IMR-90 (cell line): ENCODE results near the gene INPP4A. TPM values are rescaled to one million over a fixed set of nuclear protein-coding genes. Genes with fewer than 3 reads are reported as not detected.

Source experiments
- ATAC-seq: fragments of 200-7000 bp; cut with Tn5 transposase; 2 replicates; pipeline ENCODE4 v1.9.1; 2020; ENCODE audit warnings: low read depth, mild to moderate bottlenecking, moderate library complexity
- BruUV-seq: library from RNA; stranded (reverse); fragments of 400-500 nt; replicated peaks from 2 replicates; lab custom pipeline; 2021; lab: Mats Ljungman, UMichigan
- CTCF ChIA-PET: fragments of 300-600 bp; formaldehyde crosslinking; extraction: SDS; loops from one replicate; lab custom pipeline; 2021; ENCODE audit warnings: antibody characterized with exemption; lab: Yijun Ruan, JAX
- POLR2A ChIA-PET: fragments of 300-600 bp; sonication (Branson Sonifier 250); formaldehyde crosslinking; loops from one replicate; lab custom pipeline; 2022; ENCODE audit warnings: antibody characterized with exemption; ENCODE audit not compliant: unreplicated experiment; lab: Charles Lee
- DNase-seq: peaks from one replicate; pipeline ENCODE4 v3.0.0; 2013
- H2AFZ ChIP-seq: replicated peaks from 2 replicates; pipeline ENCODE3; 2013; ENCODE audit warnings: low read length, mild to moderate bottlenecking; ENCODE audit not compliant: poor library complexity
- H2AK5ac ChIP-seq: 2 replicates; pipeline ENCODE4 v1.6.1; 2013; ENCODE audit warnings: low read depth, low read length, inconsistent platforms
- H2AK9ac ChIP-seq: replicated peaks from 2 replicates; pipeline ENCODE3; 2013; ENCODE audit warnings: mild to moderate bottlenecking, low read depth, low read length, moderate library complexity; ENCODE audit not compliant: poor library complexity
- H2BK120ac ChIP-seq: 2 replicates; pipeline ENCODE4 v1.6.1; 2013; ENCODE audit warnings: low read depth, low read length, inconsistent platforms
- H2BK15ac ChIP-seq: 3 replicates; pipeline ENCODE4 v1.6.1; 2013; ENCODE audit warnings: low read depth, low read length, inconsistent platforms
- H2BK20ac ChIP-seq: 2 replicates; pipeline ENCODE4 v1.6.1; 2013; ENCODE audit warnings: low read depth, mild to moderate bottlenecking, inconsistent platforms, low read length, moderate library complexity
- H2BK5ac ChIP-seq: 2 replicates; pipeline ENCODE4 v1.6.1; 2013; ENCODE audit warnings: mild to moderate bottlenecking, low read depth, low read length, inconsistent platforms; ENCODE audit not compliant: poor library complexity, severe bottlenecking
- H3K14ac ChIP-seq: replicated peaks from 2 replicates; pipeline ENCODE4 v1.6.1; 2013; ENCODE audit warnings: low read depth, low read length, inconsistent platforms
- H3K18ac ChIP-seq: 2 replicates; pipeline ENCODE4 v1.6.1; 2013; ENCODE audit warnings: low read depth, low read length, control low read depth
- H3K23ac ChIP-seq: 2 replicates; pipeline ENCODE4 v1.6.1; 2013; ENCODE audit warnings: low read depth, low read length, inconsistent platforms
- H3K27ac ChIP-seq: 2 replicates; pipeline ENCODE4 v1.5.1; 2013; ENCODE audit warnings: mild to moderate bottlenecking, control low read depth, low read length; ENCODE audit not compliant: insufficient read depth
- H3K27me3 ChIP-seq: 2 replicates; pipeline ENCODE4 v1.6.1; 2013; ENCODE audit warnings: low read length; ENCODE audit not compliant: control insufficient read depth, insufficient read depth
- H3K36me3 ChIP-seq: 2 replicates; pipeline ENCODE4 v1.6.1; 2013; ENCODE audit warnings: low read length, mixed read lengths; ENCODE audit not compliant: control insufficient read depth, insufficient read depth
- H3K4ac ChIP-seq: 2 replicates; pipeline ENCODE4 v1.6.1; 2013; ENCODE audit warnings: low read depth, low read length, inconsistent platforms
- H3K4me1 ChIP-seq: 2 replicates; pipeline ENCODE4 v1.6.1; 2013; ENCODE audit warnings: low read length, mixed read lengths; ENCODE audit not compliant: control insufficient read depth, insufficient read depth
- H3K4me2 ChIP-seq: 2 replicates; pipeline ENCODE4 v1.6.1; 2013; ENCODE audit warnings: low read depth, mild to moderate bottlenecking, control low read depth, low read length, moderate library complexity
- H3K4me3 ChIP-seq: 2 replicates; pipeline ENCODE4 v1.5.1; 2013; ENCODE audit warnings: low read depth, mild to moderate bottlenecking, control low read depth, low read length, moderate library complexity; ENCODE audit not compliant: insufficient read depth
- H3K56ac ChIP-seq: 2 replicates; pipeline ENCODE4 v1.6.1; 2013; ENCODE audit warnings: low read length, inconsistent platforms; ENCODE audit not compliant: insufficient read depth; ENCODE audit errors: extremely low read depth
- H3K79me1 ChIP-seq, 2 experiments: 2 replicates each; pipeline ENCODE4 v1.6.1; 2013; ENCODE audit warnings: low read length in 2 of 2, inconsistent platforms in 1 of 2, low read depth in 1 of 2
- H3K9ac ChIP-seq: 2 replicates; pipeline ENCODE4 v1.6.1; 2013; ENCODE audit warnings: low read depth, low read length, control low read depth
- H3K9me1 ChIP-seq: 2 replicates; pipeline ENCODE4 v1.6.1; 2013; ENCODE audit warnings: low read length, inconsistent platforms; ENCODE audit not compliant: insufficient read depth
- H3K9me3 ChIP-seq: 2 replicates; pipeline ENCODE4 v1.6.1; 2013; ENCODE audit warnings: low read length; ENCODE audit not compliant: control insufficient read depth, insufficient read depth
- H4K20me1 ChIP-seq: 2 replicates; pipeline ENCODE4 v1.6.1; 2013; ENCODE audit warnings: low read length, inconsistent platforms; ENCODE audit not compliant: insufficient read depth
- H4K5ac ChIP-seq: 2 replicates; pipeline ENCODE4 v1.6.1; 2013; ENCODE audit warnings: mild to moderate bottlenecking, low read depth, low read length, control low read depth
- H4K8ac ChIP-seq, 2 experiments: 2 replicates each; pipeline ENCODE4 v1.6.1; 2013; ENCODE audit warnings: low read depth in 2 of 2, low read length in 2 of 2, control low read depth in 1 of 2, inconsistent platforms in 1 of 2
- H4K91ac ChIP-seq: 2 replicates; pipeline ENCODE4 v1.6.1; 2013; ENCODE audit warnings: low read depth, low read length, inconsistent platforms; ENCODE audit not compliant: insufficient read depth
- BHLHE40 ChIP-seq: fragments of 150-350 bp; IDR thresholded peaks from 2 replicates; pipeline ENCODE4 v1.6.1; 2016; ENCODE audit warnings: mild to moderate bottlenecking, low read depth, low read length
- CEBPB ChIP-seq: IDR thresholded peaks from 2 replicates; pipeline ENCODE4 v1.6.1; 2012; ENCODE audit warnings: low read depth, low read length, improper control_type of control experiment
- CHD1 ChIP-seq: IDR thresholded peaks from 2 replicates; pipeline ENCODE4 v1.6.1; 2012; ENCODE audit warnings: low read depth, low read length, improper control_type of control experiment
- ELK1 ChIP-seq: fragments of 150-350 bp; IDR thresholded peaks from 2 replicates; pipeline ENCODE4 v1.6.1; 2016; ENCODE audit warnings: low read depth, mild to moderate bottlenecking, low read length, moderate library complexity, borderline replicate concordance
- FOS ChIP-seq: fragments of 150-350 bp; IDR thresholded peaks from 2 replicates; pipeline ENCODE4 v1.6.1; 2016; ENCODE audit warnings: low read depth, low read length
- MAFK ChIP-seq: IDR thresholded peaks from 2 replicates; pipeline ENCODE4 v1.6.1; 2012; ENCODE audit warnings: low read depth, low read length, improper control_type of control experiment
- MAZ ChIP-seq: IDR thresholded peaks from 2 replicates; pipeline ENCODE4 v1.6.1; 2012; ENCODE audit warnings: low read depth, mild to moderate bottlenecking, low read length, improper control_type of control experiment, moderate library complexity, borderline replicate concordance
- MXI1 ChIP-seq: IDR thresholded peaks from 2 replicates; pipeline ENCODE4 v1.6.1; 2012; ENCODE audit warnings: low read depth, mild to moderate bottlenecking, low read length, moderate library complexity, borderline replicate concordance
- NFE2L2 ChIP-seq: fragments of 150-350 bp; IDR thresholded peaks from 2 replicates; pipeline ENCODE4 v1.6.1; 2016; ENCODE audit warnings: low read depth, mild to moderate bottlenecking, low read length
- POLR2A ChIP-seq: IDR thresholded peaks from 2 replicates; pipeline ENCODE4 v1.6.1; 2012; ENCODE audit warnings: mild to moderate bottlenecking, low read depth, low read length
- RAD21 ChIP-seq: IDR thresholded peaks from 2 replicates; pipeline ENCODE4 v1.6.1; 2012; ENCODE audit warnings: low read length, improper control_type of control experiment
- RCOR1 ChIP-seq: IDR thresholded peaks from 2 replicates; pipeline ENCODE4 v1.6.1; 2012; ENCODE audit warnings: mild to moderate bottlenecking, low read length, improper control_type of control experiment; ENCODE audit not compliant: insufficient replicate concordance
- RFX5 ChIP-seq: IDR thresholded peaks from 2 replicates; pipeline ENCODE4 v1.8.0; 2012; ENCODE audit warnings: low read depth, mild to moderate bottlenecking, low read length, moderate library complexity
- SMC3 ChIP-seq: fragments of 150-350 bp; IDR thresholded peaks from 2 replicates; pipeline ENCODE4 v1.6.1; 2016; ENCODE audit warnings: low read depth, mild to moderate bottlenecking, antibody characterized with exemption, low read length, moderate library complexity
- WGBS, 2 experiments: methylation state at CpG; one replicate each; pipeline versions ENCODE4 v1.1.5 to v1.1.7; 2013; ENCODE audit warnings: missing lambda C conversion rate in 2 of 2; ENCODE audit not compliant: insufficient read length in 1 of 2; ENCODE audit errors: extremely low coverage in 2 of 2; 5-methylcytosine and 5-hydroxymethylcytosine counted together
- dilution Hi-C: fragments of 300-500 bp; cut with HindIII; formaldehyde crosslinking; loops from one replicate; pipeline ENCODE4 v1.14.3; 2018; ENCODE audit warnings: low sequenced_read_pairs; ENCODE audit not compliant: unreplicated experiment
- in situ Hi-C: fragments of 300-500 bp; cut with MboI; formaldehyde crosslinking; loops from 3 replicates; pipeline ENCODE4 v1.14.3; 2019; ENCODE audit warnings: low sequenced_read_pairs, inconsistent platforms, mixed read lengths
- intact Hi-C: fragments of 100-400 bp; cut with micrococcal nuclease; formaldehyde crosslinking; loops from 2 replicates; pipeline ENCODE4 v1.10.0; 2022
- polyA plus RNA-seq, 3 experiments: library from polyadenylated mRNA; depleted of rRNA; stranded (reverse); fragments of >200 nt; gene quantifications; 2 replicates each; pipeline ENCODE4 v1.2.3, GENCODE V29; 2012; ENCODE audit warnings: low replicate concordance in 1 of 3
- total RNA-seq: library from RNA; depleted of rRNA; stranded (reverse); fragments of >200 nt; gene quantifications from 2 replicates; pipeline ENCODE4 v1.2.3, GENCODE V29; 2012
- TF ChIP-seq, protein P1 (sequence below): fragments of 150-350 bp; IDR thresholded peaks from 2 replicates; pipeline ENCODE4 v1.6.1; 2017; ENCODE audit warnings: mild to moderate bottlenecking, antibody characterized with exemption, low read length, low read depth
- TF ChIP-seq, protein P2 (sequence below): conservative IDR thresholded peaks from 2 replicates; pipeline ENCODE4 v1.5.1; 2012; ENCODE audit warnings: mild to moderate bottlenecking, low read depth, low read length, improper control_type of control experiment

INPP4A gene
- total and polyA plus RNA-seq, 2 of the 4 experiments (the other 2 are of a cell fraction), result 14.5 to 27.1 TPM

- no peaks in the 10 kb centered on the region for H3K27me3 ChIP-seq
- ChIA-PET POLR2A (no interaction called here), CTCF (no interaction called here)
- DNase-seq (no peak), ATAC-seq (no peak)
- H3K9me1 ChIP-seq, result peaks cover 17% of the 10 kb centered on the region
- no peak overlapping the region for H2AK9ac ChIP-seq
- H4K91ac ChIP-seq, result no peak overlapping the region
- H4K8ac ChIP-seq, result no peak overlapping the region
- in situ Hi-C loops (no loop called here), dilution Hi-C loops (no loop called here), intact Hi-C loops (no loop called here)
- H3K4me3 ChIP-seq, result no peak overlapping the region
- no peak overlapping the region for H3K4me2 ChIP-seq
- H2AFZ ChIP-seq, result no peak overlapping the region
- H2BK5ac ChIP-seq, result no peak overlapping the region
- H3K56ac ChIP-seq, result no peak overlapping the region
- H2BK120ac ChIP-seq, result no peak overlapping the region
- H3K18ac ChIP-seq, result no peak overlapping the region
- no peak overlapping the region for H3K27ac ChIP-seq
- H3K36me3 ChIP-seq, result no peaks in the 10 kb centered on the region
- peaks cover 12 to 70% of the 10 kb centered on the region in 2 experiments for H3K79me1 ChIP-seq
- peaks cover 6% of the 10 kb centered on the region; the same call in 1 of the 2 replicates for H4K20me1 ChIP-seq
- H3K9ac ChIP-seq, result no peak overlapping the region
- no peak overlapping the region for H2BK20ac ChIP-seq
- no peak overlapping the region for H3K14ac ChIP-seq
- no peak overlapping the region for H4K5ac ChIP-seq
- H3K4me1 ChIP-seq, result peaks cover 19% of the 10 kb centered on the region
- no peak for TF ChIP-seq BHLHE40
- TF ChIP-seq FOS, result no peak
- no peak for TF ChIP-seq RCOR1
- TF ChIP-seq MXI1, result no peak
- no peak for TF ChIP-seq MAZ
- no peak for TF ChIP-seq RFX5
- no peak for TF ChIP-seq CHD1
- no peak for TF ChIP-seq POLR2A
- TF ChIP-seq ELK1, result no peak
- TF ChIP-seq NFE2L2, result no peak
- no peak for TF ChIP-seq CEBPB
- TF ChIP-seq, protein P1, sequence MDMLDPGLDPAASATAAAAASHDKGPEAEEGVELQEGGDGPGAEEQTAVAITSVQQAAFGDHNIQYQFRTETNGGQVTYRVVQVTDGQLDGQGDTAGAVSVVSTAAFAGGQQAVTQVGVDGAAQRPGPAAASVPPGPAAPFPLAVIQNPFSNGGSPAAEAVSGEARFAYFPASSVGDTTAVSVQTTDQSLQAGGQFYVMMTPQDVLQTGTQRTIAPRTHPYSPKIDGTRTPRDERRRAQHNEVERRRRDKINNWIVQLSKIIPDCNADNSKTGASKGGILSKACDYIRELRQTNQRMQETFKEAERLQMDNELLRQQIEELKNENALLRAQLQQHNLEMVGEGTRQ, result no peak
- no peak for TF ChIP-seq SMC3
- TF ChIP-seq RAD21, result no peak
- no peak for TF ChIP-seq MAFK
- TF ChIP-seq, protein P2, sequence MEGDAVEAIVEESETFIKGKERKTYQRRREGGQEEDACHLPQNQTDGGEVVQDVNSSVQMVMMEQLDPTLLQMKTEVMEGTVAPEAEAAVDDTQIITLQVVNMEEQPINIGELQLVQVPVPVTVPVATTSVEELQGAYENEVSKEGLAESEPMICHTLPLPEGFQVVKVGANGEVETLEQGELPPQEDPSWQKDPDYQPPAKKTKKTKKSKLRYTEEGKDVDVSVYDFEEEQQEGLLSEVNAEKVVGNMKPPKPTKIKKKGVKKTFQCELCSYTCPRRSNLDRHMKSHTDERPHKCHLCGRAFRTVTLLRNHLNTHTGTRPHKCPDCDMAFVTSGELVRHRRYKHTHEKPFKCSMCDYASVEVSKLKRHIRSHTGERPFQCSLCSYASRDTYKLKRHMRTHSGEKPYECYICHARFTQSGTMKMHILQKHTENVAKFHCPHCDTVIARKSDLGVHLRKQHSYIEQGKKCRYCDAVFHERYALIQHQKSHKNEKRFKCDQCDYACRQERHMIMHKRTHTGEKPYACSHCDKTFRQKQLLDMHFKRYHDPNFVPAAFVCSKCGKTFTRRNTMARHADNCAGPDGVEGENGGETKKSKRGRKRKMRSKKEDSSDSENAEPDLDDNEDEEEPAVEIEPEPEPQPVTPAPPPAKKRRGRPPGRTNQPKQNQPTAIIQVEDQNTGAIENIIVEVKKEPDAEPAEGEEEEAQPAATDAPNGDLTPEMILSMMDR, result no peak
- no peak overlapping the region for H2BK15ac ChIP-seq
- WGBS, 2 experiments, result 100% methylated on average over 1 of the region's 3 CpGs; no CpG with 5 or more reads in 1 of the 2 experiments
- no TSS peak for BruUV-seq
- no peak overlapping the region for H3K23ac ChIP-seq
- H3K4ac ChIP-seq, result no peak overlapping the region
- H3K9me3 ChIP-seq, result no peaks in the 10 kb centered on the region
- no peak overlapping the region for H2AK5ac ChIP-seq
These were observed 67.3 kb downstream of the INPP4A start for GRCh38 chr2:98511981-98512380.
